C4-2B (cell line): ENCODE measurements around the gene ITGA8.

Experiments
- CTCF ChIP-seq: fragments of 450-650 bp; conservative IDR thresholded peaks from 2 replicates; pipeline ENCODE4 v1.5.1; 2017; ENCODE audit warnings: mild to moderate bottlenecking
- ZFX ChIP-seq: fragments of 450-650 bp; IDR thresholded peaks from 2 replicates; pipeline ENCODE4 v1.6.1; 2017

- TF ChIP-seq CTCF (no peak), ZFX (no peak)
These were observed 174.5 kb downstream of the ITGA8 start for GRCh38 chr10:15545266-15545665.
